Tibial nerve (tissue), 4 donors: ENCODE measurements around the gene CABP1.

ENCODE experiments used
- EP300 ChIP-seq, 2 donors: sonication (generic); formaldehyde crosslinking; IDR thresholded peaks; one replicate each; pipeline ENCODE4 v1.6.1; 2017; ENCODE audit warnings: antibody characterized with exemption in 2 of 2, mild to moderate bottlenecking in 1 of 2
- POLR2A ChIP-seq, 2 donors: fragments of 450-650 bp; IDR thresholded peaks; one replicate each; pipeline ENCODE4 v1.6.1; 2017; ENCODE audit warnings: antibody characterized with exemption in 2 of 2, mild to moderate bottlenecking in 2 of 2, moderate library complexity in 2 of 2
- TF ChIP-seq, protein P1 (sequence below), 5 experiments: fragments of 200-600 bp in 3 of 5; fragments of 450-650 bp in 2 of 5; sonication (generic) in 3 of 5; IDR thresholded peaks; one replicate each; pipeline ENCODE4 v1.5.1; 2016 to 2019; ENCODE audit warnings: antibody characterized with exemption in 5 of 5, mild to moderate bottlenecking in 3 of 5, moderate library complexity in 2 of 5

- TF ChIP-seq EP300 (IDR thresholded peaks at IDR 0.05): no peak
- TF ChIP-seq, protein P1, sequence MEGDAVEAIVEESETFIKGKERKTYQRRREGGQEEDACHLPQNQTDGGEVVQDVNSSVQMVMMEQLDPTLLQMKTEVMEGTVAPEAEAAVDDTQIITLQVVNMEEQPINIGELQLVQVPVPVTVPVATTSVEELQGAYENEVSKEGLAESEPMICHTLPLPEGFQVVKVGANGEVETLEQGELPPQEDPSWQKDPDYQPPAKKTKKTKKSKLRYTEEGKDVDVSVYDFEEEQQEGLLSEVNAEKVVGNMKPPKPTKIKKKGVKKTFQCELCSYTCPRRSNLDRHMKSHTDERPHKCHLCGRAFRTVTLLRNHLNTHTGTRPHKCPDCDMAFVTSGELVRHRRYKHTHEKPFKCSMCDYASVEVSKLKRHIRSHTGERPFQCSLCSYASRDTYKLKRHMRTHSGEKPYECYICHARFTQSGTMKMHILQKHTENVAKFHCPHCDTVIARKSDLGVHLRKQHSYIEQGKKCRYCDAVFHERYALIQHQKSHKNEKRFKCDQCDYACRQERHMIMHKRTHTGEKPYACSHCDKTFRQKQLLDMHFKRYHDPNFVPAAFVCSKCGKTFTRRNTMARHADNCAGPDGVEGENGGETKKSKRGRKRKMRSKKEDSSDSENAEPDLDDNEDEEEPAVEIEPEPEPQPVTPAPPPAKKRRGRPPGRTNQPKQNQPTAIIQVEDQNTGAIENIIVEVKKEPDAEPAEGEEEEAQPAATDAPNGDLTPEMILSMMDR (IDR thresholded peaks at IDR 0.05): no peak
- TF ChIP-seq POLR2A (IDR thresholded peaks at IDR 0.05): no peak
These were observed 60.5 kb downstream of the CABP1 start for GRCh38 chr12:120700886-120701285.
